ENCODE measurements around the gene PPP1R9A.
"Not testable (repeated sequence)": the region's sequence is repeated elsewhere in the genome, so short reads cannot be mapped to it uniquely, and the experiment has no call there.

The PPP1R9A gene

DNA sequence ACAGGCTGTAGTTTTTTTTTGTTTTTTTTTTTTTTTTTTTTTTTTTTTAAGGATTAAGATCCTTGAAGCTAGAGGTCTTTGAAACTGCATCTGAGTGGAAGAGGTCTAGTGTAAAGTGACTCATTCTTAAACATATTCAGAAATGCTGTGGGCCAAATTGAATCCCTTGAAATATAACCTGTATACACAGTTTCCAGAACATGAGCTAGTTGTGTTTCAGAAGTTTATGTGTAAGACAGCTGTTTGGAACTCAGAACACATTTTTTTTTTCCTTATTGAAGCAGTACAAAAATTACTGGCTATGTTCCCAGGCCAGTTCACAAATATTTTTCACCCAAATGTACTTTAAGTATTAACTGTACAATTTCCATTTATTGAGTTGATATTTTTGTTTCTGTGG, 67.9 kb downstream of the PPP1R9A start:
- no peak for DNase-seq (ENCODE audit: low spot score)

DNA sequence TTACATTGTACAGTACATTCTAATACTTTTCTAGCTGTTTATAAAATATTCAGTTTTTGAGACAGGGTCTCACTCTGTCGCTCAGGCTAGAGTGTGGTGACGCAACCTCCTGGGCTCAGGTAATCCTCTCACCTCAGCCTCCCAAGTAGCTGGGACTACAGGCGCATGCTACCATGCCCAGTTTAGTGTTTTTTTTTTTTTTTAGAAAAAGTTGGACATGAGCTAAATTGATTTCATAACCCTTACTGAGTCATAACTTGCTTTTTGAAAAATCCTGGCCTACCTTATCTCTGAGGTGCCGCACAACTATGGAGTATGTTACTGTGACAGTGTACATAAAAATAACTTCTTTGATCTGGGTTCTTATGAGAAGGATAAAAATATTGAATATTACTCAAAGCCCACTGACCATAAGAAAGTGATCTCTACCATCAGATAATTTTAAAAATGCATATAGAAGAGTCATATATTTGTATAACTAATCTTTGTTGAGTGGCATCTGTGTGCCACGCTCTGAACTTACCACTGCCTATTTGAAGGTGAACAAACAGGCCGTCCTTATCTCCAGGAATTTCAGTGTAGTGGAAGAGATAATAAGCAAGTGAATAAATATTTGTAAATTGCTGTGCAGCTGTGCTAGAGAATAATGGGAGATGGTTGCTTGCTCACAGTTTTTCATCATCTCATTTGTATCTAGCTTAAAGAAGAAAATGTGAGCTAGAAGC, 73.2 kb downstream of the PPP1R9A start:
- DNase-seq (ENCODE audit: low spot score) = no peak

DNA sequence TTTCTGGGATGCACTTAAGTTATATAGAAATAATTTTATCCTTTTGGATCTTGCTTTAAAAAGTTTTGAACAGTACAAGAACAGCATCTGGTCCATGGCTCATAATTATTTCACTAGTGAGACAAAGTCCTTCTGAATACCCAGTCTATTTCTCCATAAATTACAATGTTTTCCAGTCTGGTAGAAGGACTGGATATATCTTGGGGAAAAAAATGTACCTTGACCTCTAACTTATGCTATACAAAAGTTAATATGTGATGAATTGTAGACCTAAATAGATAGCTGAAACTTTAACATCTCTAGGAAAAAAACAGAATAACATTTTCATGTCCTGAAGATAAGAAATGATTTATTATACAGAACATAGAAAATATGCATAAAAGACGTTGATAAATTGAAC, 88.5 kb downstream of the PPP1R9A start:
- DNase-seq (ENCODE audit: low spot score) = no peak

DNA sequence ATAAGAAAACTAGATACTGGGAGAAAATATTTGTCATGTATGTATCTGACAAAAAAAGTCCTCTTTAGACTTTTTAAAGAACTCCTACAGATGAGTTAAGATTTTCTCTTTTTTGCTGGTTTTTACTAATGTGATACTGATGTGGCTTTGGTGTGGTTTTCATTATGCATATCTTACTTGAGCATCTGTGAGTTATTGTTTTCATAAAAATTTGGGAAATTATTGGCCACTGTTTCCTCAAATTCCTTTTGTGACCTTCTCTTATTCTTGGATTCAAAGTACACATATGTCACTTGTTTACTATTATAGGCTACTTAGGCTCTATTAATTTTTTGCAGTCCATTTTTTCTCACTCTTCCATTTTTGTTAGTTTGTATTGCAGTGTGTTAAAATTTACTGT, 89.0 kb downstream of the PPP1R9A start:
- no peak for DNase-seq (ENCODE audit: low spot score)

DNA sequence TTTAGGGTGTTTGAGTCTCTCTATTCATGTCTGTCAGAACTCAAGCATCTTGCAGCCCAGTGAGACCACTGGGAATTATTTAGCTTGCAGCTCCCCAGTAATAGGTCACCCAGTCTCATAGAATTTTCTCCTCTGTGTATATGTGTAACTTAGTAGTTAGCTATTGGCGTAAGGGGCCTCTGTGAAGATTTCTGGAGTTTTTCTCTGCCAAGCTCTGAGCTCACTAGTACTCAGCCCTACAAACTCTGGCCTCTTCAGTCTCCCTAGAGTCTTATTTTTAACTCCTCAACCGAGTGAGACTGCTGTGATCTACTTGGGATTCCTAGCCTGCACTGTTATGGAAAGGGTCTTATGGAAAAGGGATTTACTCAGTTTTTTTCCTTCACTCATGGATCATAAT, 90.2 kb downstream of the PPP1R9A start:
- DNase-seq (ENCODE audit: low spot score) = no peak

DNA sequence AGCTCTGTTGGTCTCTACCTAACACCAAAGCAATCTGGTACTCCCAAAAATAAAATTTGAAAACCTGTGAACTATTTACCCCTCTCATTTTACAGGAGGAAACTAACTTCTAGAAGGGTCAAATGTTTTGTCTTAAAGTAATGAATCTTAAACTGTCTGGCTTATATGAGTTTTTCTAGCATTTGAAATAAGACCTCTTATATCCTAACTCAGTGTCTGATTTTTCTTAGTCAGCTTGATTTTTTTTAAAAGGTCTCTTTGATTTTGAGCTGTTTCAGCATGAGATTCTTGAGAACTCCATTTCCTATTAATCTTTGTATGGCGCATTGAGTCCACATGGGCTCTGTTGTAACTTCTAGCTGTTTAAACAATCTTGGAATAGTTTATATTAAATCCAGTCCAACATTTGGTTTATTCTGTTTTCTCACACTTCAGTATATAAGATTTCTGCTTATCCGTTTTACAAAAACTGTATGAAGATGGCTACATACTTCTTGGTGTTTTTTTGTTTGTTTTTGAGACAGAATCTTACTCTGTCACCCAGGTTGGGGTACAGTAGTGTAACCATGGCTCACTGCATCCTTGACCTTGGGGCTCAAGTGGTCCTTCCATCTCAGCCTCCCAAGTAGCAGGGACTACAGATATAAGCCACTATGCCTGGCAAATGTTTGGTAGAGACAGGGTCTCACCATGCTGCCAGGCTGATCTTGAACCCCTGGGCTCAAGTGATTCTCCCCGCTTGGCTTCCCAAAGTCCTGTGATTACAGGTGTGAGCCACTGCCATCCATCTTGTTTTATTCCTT, 91.1 kb downstream of the PPP1R9A start:
- DNase-seq (ENCODE audit: low spot score) = no peak

DNA sequence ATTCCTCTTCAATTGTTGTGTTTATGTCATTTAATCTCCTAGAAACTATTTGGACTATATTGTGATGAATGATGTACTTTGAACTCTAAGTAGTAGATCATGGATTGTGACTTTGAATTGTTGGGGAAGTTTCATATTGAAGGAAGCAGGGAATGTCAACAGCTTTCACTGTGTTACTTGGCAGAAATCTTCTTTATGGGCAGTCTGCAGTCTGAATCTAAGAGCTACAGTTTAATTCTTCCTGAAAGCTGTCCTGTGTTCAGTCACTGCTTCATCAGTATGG, 91.6 kb downstream of the PPP1R9A start:
- DNase-seq (ENCODE audit: low spot score) = no peak

DNA sequence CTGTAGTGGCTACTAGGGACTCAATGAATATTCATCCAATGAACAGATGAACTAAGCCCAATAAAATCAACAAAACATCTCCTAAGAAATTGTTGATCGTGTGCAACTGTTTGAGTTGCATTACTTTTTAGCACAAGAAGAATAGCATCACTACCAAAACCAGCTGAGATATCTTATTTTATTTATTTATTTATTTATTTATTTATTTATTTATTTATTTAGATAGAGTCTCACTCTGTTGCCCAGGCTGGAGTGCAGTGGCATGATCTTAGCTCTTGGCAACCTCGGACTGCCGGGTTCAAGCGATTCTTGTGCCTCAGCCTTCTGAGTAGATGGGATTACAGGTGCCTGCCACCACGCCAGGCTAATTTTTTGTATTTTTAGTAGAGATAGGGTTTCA, 92.2 kb downstream of the PPP1R9A start:
- DNase-seq (ENCODE audit: low spot score) = not testable (repeated sequence)

DNA sequence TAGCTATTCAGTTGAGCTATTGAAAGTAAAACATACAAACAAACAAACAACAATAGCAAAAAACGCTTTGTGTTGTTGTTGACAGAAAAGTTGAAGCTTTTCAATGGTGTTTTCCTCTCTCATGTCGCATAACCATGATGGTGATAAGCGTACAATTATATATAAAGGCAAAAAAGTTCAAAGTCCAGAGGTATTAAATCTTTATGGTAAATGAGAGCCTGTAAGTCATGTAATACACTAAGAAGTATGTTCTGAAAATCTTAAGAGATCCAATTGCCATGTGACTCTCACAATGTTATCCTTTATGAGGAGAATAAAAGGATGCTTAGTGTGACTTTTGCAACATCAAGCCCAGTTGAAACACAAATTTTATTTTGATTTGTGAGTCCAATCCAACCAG, 93.9 kb downstream of the PPP1R9A start:
- DNase-seq (ENCODE audit: low spot score) = no peak

DNA sequence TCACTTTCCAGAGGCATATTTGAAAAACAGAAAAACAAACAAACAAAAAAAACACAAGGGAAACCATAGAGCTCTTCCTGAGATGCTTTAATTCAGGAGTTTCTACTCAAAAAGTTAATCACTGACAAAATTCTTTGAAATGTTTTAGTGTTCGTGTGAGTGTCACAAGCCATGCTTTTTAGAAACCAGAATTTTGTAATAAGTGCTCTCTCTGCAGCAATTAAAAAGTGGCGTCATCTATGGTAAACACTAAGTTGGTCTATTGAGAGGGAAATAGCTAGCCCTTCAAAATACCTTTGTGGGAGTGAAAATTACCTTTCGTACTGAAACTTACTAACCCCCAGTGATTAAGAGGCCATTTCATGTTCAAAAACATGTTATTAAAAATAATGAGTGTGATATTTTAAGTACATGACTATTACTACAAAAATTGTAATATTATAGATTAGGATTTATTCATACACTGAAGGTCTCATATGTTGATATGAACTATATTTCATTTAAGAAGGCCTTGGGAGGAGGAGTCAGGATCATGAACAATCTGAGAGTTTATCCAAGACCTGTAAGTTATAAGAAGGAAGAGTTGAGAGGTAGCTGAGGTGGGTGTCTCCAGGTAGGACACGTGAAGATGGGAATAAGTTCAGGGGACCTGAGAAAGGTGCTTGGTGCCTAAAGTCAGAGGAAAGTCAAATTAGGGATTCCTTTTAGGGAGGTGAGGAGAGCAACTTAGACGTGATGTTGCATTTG, 94.6 kb downstream of the PPP1R9A start:
- no peak for DNase-seq (ENCODE audit: low spot score)

DNA sequence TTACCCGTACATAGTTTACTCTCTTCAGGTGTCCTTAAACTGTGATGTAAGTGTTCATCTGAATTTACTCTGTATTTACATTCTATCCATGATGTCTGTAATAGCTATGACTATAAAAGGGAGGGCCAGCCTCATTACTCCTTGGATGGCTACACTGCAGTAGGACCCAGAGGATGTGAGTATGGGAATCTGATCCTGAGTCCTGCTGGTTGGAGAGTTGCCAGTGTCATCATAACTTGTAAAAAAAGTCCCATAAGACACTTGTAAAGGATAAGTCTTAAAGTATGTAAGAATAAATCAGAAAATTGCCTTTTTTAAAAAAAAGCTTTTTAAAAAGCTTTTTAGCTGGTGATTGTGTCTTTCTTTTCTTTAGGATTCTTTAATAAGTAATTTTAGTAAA, 95.4 kb downstream of the PPP1R9A start:
- no peak for DNase-seq (ENCODE audit: low spot score)

DNA sequence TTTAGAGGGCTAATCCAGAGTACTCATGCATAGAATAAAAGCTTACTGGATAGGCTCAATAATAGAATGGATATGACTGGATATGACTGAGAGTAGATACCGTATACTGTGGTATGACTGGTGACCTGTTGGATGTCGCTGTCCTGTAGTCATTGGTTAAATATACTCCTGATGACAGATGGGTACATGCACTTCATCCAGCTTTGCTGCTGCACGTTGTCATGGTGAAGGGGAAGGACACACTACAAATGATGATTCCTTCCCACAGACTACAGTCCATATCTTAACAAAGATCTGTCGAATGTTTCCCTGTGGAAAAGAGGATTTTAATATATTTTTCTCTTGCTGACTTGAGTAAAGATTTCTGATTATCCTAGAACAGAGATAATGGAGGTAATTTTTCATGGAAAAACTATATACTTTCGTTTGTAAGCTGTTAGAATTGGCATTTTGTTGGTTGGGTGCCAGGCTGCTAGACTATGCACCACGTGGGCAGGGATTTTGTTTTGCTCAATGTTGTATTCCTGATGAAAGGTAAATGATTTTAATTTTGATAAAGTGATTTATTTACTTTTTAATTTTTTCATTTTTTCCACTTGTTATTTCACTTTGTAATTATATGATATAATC, 97.3 kb downstream of the PPP1R9A start:
- DNase-seq (ENCODE audit: low spot score) = no peak

DNA sequence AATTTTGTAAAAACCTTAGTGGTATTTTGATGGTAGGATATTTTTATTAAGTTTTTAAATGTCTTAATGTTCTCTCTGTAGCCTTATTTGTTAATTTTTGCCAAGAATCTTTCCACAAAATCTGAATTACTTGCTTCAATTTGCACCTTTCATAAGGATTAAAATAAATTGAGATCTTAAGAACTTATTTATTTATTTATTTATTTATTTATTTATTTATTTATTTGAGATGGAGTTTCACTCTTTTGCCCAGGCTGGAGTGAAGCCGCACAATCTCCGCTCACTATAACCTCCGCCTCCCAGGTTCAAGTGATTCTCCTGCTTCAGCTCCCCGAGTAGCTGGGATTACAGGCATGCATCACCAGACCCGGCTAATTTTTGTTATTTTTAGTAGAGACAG, 98.6 kb downstream of the PPP1R9A start:
- DNase-seq (ENCODE audit: low spot score) = no peak

DNA sequence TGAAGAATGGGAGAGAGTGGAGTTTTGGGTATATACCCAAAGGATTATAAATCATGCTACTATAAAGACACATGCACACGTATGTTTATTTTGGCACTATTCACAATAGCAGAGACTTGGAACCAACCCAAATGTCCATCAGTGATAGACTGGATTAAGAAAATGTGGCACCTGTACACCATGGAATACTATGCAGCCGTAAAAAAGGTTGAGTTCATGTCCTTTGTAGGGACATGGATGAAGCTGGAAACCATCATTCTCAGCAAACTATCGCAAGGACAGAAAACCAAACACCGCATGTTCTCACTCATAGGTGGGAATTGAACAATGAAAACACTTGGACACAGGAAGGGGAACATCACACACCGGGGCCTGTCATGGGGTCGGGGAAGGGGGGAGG, 101.4 kb downstream of the PPP1R9A start:
- not testable (repeated sequence) for DNase-seq (ENCODE audit: low spot score)

DNA sequence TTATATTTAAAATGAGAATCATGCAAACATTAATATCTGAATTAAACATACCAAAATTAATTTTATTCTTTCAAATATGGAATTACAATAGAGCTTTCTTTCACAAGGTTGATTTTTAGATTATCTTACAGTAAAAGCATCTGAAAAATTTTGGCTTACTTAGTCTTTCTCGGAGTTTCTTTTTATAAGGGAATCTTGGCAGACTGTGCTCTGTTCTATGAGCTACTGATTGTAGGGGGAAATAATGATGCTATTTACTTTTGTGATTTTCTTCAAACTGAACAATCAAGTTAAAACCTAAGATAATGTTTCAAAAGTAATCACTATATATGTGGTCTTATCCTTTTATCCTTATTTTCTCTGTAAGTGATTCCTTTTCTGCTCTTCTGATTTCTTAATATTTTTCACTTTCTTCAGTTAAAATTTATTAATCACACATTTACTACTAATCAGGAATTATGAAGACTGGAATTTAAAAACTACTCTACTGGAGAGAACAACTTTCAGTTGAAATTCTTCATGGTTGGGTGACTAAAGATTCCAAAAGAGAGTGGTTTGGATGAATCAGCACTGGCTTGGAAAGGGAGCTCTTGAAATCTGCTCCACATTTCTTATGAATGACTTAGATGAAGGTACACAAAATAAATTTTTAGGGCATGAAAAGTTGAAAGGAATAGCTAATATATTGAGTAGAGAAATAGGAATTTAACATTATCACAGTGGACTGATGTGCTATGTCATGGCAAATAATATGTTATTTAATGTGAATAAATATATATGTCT, 103.9 kb downstream of the PPP1R9A start:
- no peak for DNase-seq (ENCODE audit: low spot score)

DNA sequence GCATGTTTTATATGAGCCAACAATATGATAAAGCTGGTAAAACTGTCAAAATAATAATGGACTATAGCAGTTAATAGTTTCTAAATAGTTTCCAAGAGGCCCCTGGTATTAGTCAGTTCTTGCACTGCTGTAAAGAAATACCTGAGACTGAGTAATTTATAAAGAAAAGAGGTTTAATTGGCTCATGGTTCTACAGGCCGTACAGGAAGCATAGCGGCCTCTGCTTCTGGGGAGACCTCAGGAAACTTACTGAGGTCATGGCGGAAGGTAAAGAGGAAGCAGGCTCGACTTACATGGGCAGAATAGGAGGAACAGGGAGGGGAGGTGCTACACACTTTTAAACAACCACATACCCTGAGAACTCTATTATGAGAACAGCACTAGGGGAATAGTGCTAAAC, 104.6 kb downstream of the PPP1R9A start:
- no peak for DNase-seq (ENCODE audit: low spot score)

DNA sequence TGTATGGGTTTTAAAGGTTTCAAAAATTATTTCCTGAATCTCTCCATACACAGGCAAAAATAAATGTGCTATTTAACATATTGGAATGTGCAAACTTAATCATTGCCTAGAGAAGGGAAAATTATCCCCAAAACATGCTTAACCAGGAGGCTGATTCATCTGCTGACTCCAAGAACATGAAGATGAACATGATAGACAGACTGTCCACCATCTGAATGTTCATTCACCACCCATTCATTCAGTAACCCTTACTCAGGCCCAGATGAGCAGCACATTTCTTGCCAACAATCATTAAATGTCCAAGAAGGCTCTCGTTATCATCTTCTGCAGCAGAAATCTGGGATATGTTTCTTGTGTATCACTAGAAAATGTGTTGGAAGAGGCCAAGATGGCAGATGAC, 110.6 kb downstream of the PPP1R9A start:
- DNase-seq (ENCODE audit: low spot score) = no peak

DNA sequence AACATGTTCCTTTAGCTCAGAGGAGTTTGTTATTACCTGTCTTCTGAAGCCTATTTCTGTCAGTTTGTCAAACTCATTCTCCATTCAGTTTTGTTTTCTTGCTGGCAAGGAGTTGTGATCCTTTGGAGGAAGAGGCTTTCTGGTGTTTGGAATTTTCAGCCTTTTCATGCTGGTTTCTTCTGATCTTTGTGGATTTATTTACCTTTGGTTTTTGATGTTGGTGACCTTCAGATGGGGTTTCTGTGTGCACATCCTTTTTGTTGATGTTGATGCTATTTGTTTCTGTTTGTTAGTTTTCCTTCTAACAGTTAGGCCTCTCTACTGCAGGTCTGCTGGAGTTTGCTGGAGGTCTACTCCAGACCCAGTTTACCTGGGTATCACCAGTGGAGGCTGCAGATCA, 118.6 kb downstream of the PPP1R9A start:
- DNase-seq (ENCODE audit: low spot score) = no peak

DNA sequence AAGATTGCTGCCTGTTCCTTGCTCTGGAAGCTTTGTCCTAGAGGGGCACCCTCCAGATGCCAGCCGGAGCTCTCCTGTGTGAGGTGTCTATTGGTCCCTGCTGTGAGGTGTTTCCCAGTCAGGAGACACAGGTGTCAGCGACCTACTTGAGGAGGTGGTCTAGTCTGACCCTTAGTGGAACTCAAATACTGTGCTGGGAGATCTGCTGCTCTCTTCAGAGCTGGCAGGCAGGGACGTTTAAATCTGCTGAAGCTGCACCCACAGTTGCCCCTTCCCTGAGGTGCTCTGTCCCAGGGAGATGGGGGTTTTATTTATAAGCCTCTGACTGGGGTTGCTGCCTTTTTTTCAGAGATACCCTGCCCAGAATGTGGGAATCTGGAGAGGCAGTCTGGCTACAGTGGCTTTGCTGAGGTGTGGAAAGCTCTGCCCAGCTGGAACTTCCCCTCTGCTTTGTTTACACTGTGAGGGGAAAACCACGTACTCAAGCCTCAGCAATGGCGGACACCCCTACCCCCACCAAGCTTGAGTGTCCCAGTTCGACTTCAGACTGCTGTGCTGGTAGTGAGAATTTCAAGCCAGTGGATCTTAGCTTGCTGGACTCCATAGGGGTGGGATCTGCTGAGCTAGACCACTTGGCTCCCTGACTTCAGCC, 119.2 kb downstream of the PPP1R9A start:
- DNase-seq (ENCODE audit: low spot score) = no peak

DNA sequence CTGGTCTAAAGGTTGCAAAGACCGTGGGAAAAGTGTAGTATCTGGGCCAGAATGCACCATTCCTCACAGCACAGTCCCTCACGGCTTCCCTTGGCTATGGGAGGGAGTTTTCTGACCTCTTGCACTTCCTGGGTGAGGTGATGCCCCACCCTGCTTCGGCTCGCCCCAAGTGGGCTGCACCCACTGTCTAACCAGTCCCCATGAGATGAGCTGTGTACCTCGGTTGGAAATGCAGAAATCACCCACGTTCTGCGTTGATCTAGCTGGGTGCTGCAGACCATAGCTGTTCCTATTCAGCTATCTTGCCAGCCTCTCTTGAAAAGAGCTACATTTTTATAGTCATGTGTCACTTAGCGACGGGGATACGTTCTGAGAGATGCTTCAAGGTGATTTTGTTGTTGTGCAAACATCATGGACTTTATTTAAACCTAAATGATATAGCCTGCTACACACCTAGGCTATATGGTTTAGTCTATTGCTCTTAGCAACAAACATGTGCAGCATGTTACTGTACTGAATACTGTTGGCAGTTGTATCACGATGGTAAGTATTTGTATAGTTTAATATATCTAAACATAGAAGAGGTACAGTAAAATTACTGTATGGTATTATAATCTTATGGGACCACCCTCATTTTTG, 120.0 kb downstream of the PPP1R9A start:
- peak; percentile 33 for DNase-seq (ENCODE audit: low spot score)

DNA sequence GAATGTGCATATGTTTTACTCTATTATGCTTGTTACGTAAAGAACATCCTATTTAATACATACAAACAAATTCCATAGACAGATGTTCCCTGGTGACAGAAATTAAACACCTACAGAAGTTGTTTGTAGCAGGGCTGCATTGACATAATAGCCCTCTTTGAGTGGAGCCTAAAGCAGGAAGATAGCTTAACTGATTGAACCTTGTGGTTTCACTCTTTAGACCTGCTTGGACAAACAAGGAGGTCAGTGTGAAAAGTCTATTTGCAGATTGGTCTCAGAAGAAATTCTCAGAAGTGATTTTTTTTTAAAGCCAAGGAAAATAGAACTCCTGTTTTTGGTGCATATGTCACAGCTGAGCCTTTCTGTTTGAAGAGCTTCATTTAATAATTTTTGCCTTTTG, 121.3 kb downstream of the PPP1R9A start:
- DNase-seq (ENCODE audit: low spot score) = no peak
